HG02798 (cell line): Measurements from ENCODE around the gene KRT23.
A peak's percentile ranks its signal among the peaks of the same experiment; 100 is the strongest.
"Not testable (repeated sequence)": the region's sequence is repeated elsewhere in the genome, so short reads cannot be mapped to it uniquely, and the experiment has no call there.

Experiments used
- ATAC-seq: cut with Tn5 transposase; IDR thresholded peaks from one replicate; pipeline ENCODE4 v1.9.1; 2021; ENCODE audit warnings: mild to moderate bottlenecking; ENCODE audit not compliant: unreplicated experiment, poor library complexity

The KRT23 gene

GRCh38 chr17:40951011-40951622 lies 13.7 kb upstream of the KRT23 start:
- no peak for ATAC-seq

- no peak for ATAC-seq
These were observed 12.7 kb upstream of the KRT23 start for GRCh38 chr17:40950176-40950575.

- ATAC-seq, result no peak
These were observed 12.0 kb upstream of the KRT23 start for GRCh38 chr17:40949418-40949817.

DNA sequence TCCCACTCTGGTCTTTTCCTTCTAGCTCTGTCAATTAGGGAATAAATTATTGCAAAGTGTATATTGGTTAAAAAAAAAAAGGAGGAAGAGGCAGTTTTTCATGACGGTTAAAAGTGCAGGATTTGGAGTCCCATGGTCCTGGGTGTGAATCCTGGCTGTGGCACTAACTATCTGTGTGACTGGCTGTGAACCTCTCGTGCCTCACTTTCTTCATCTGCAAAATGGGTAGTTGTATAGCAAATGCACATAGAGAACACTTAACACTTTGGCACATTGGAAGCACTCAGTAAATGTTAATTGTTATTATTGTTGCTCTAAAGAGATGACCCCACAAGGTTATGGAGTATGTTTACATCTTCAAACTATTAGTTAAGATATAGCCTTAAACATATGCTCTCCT lies 10.5 kb upstream of the KRT23 start:
- ATAC-seq, result no peak

GRCh38 chr17:40945414-40945813 lies 8.0 kb upstream of the KRT23 start:
- no peak for ATAC-seq

DNA sequence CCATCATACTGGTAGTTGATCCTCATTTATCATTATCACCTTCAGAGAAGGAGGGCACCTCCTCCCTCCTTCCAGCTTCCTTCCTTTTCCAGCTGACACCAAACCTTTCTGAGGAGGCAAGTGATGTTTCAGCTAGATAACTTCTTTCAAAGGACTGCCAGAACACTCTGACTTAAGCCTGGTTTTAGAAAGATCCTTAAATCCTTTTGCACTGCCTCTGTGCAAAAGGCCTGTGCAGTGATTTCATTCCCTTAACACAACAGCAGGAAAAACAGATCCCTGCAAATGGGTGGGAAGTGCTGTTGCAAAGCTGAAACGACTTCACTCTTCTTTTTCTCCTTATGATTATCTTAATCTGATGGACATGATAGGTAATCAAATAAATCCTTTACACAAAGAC lies 7.1 kb upstream of the KRT23 start:
- ATAC-seq, result no peak

GRCh38 chr17:40942553-40942952 lies 5.1 kb upstream of the KRT23 start:
- no peak for ATAC-seq

- no peak for ATAC-seq
These were observed 2.8 kb upstream of the KRT23 start for GRCh38 chr17:40940266-40940665.

GRCh38 chr17:40938981-40939380 lies 1.5 kb upstream of the KRT23 start:
- no peak for ATAC-seq

DNA sequence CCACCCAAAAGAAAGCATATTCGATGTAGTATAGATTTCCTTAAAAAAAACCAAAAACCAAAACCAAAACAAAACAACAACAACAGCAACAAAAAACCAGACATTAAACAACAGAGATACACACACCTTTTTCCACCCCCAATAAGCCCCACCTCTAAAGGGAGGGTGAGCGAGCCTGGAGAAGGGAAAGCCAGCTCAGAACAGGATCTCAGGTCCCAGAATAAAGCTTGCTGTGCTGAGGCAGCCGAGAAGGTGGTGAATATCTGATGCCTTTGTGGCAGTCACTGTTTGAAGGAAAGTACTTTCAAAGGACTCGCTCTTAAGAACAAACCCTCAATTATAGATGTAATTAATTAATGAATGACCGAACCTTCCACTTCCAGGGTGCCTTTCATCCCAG lies 470 bp downstream of the KRT23 start:
- no peak for ATAC-seq

DNA sequence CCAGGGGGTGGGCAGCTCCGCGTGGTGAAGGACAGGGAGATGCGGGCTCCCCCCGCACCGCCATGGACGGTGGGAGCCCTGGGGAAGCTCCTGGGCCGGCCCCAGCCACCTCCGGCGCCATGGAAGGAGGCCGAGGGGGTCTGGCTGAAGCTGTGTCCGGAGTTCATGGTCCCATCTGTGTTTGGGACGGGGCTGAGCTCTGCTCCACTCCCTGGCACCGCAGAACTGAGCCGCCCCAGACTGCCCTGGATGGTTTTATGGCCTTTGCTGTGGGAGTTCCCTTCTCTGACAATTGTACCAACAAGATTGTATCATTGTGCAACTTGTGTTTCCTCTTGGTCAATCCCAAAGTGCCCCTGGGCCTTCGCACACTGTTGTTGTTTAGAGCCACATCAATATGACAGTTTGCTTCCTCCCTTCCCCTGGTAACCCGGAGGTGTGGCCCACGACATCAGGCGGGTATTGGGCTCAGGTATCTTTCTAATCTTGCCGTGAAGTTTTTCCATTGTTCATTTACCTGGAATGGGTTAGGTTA lies 942 bp downstream of the KRT23 start:
- ATAC-seq, result no peak

GRCh38 chr17:40935624-40936023 lies 1.8 kb downstream of the KRT23 start:
- no peak for ATAC-seq

DNA sequence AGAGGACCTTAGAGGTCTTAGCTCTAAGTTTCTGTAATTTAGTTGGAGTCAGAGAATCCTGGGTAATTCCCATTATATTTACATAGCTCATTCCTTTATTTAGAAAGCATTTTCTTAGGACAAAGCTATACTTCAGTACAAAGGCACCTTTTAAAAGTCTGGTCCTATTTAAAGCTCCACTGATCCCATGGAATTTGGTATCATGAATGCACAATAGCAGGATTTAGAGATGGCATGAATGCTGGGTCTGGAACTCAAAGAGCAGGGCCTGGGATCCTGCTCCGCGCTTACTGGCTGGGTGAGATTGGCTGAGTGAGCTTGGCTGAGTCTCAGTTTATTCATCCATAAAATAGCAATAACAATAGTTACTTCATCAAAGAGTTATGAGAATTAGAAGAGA lies 4.8 kb downstream of the KRT23 start:
- ATAC-seq, result no peak

DNA sequence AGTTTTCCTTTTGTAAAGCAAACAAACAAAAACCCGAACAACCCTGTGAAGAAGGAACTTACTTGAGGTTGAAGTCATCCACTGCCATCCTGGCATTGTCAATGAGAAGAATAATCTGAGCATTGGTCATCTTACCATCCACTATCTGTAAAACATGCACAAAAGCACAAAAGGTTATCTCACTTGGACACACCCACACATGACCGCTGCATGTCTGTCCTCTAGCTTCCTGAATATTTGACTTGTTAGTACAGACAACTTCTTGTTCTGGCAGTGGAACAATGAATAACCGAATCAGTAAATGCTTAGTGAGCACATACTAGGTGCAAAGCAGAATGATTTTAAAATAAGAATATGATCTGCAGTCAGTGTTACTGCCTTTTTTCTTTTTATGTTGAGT lies 6.1 kb downstream of the KRT23 start:
- no peak for ATAC-seq

DNA sequence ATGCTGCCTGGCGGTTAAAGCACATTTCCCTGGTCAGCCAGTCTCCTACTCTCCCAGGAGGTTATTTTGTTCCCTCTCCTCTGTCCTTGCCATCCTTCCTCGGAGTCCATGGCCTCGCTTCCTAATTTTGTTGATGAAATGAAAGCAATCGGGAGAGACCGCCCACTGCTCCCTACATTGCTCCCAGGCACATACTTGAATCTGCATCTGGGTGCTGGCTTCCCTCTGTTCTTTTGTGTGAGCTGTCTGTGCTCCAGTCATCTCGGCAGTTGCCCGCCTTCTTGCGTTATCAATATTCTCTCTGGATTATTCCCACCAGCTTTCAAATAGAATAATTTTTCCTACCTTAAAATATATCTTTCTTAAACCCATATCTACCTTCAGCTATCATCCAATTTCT lies 11.1 kb downstream of the KRT23 start:
- no peak for ATAC-seq

GRCh38 chr17:40922239-40922638 lies 15.2 kb downstream of the KRT23 start:
- no peak for ATAC-seq

- ATAC-seq, result no peak
These were observed 16.4 kb downstream of the KRT23 start for GRCh38 chr17:40921026-40921425.

DNA sequence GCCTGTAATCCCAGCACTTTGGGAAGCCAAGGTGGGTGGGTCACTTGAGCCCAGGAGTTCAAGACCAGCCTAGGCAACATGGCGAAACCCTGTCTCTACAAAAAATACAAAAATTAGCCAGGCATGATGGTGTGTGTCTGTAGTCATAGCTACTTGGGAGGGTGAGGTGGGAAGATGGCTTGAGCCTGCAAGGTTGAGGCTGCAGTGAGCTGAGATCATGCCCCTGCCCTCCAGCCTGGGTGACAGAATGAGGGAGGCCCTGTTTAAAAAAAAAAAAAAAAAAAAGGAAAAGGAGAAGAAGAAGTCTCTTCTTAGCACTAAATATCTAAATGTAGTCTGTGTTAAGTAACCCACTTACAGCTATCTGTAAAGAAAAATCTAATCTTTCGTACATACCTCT lies 20.3 kb downstream of the KRT23 start:
- ATAC-seq, result not testable (repeated sequence)

GRCh38 chr17:40916366-40916765 lies 21.1 kb downstream of the KRT23 start:
- ATAC-seq, result no peak

GRCh38 chr17:40915721-40916256 lies 21.7 kb downstream of the KRT23 start:
- no peak for ATAC-seq

- ATAC-seq, result peak; percentile 48
These were observed 22.2 kb downstream of the KRT23 start for GRCh38 chr17:40915199-40915661.
